GM19351 (cell line): ENCODE data around the gene MICAL3.
A peak's percentile ranks its signal among the peaks of the same experiment; 100 is the strongest.

Experiments used
- ATAC-seq: cut with Tn5 transposase; IDR thresholded peaks from one replicate; pipeline ENCODE4 v1.9.1; 2021; ENCODE audit warnings: mild to moderate bottlenecking, moderate library complexity; ENCODE audit not compliant: unreplicated experiment

The MICAL3 gene

DNA sequence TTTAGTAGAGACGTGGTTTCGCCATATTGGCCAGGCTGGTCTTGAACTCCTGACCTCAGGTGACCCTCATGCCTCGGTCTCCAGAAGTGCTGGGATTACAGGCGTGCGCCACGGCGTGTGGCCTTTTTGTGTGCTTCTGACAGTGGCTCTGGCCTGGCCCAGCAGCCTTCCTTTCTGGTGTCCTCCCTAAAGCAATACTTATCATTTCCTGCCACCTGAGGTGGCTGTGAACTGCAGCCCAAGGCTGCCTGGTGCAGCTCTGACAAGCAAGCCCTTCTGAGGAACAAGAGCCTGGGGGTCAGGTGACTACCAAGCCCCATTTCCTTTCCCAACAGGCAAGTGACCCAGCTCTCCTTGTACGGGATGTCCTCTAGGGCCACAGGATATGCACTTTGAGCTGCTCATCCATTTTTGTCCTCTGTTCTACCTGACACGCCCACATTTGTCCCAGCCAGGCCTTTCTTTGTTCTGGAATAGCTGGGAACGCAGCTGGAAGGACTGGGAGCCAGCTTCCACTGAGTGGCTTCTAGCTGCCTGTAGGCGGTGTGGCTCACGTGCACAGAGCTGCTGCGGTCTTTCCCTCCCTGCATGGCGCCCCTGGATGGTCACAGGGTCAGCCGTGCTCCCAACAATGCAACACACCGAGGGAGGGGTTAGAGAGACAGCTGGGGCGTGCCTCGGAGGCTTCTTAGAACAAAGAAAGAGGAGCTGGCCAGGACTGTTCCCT, 237.8 kb downstream of the MICAL3 start:
- ATAC-seq, result no peak

DNA sequence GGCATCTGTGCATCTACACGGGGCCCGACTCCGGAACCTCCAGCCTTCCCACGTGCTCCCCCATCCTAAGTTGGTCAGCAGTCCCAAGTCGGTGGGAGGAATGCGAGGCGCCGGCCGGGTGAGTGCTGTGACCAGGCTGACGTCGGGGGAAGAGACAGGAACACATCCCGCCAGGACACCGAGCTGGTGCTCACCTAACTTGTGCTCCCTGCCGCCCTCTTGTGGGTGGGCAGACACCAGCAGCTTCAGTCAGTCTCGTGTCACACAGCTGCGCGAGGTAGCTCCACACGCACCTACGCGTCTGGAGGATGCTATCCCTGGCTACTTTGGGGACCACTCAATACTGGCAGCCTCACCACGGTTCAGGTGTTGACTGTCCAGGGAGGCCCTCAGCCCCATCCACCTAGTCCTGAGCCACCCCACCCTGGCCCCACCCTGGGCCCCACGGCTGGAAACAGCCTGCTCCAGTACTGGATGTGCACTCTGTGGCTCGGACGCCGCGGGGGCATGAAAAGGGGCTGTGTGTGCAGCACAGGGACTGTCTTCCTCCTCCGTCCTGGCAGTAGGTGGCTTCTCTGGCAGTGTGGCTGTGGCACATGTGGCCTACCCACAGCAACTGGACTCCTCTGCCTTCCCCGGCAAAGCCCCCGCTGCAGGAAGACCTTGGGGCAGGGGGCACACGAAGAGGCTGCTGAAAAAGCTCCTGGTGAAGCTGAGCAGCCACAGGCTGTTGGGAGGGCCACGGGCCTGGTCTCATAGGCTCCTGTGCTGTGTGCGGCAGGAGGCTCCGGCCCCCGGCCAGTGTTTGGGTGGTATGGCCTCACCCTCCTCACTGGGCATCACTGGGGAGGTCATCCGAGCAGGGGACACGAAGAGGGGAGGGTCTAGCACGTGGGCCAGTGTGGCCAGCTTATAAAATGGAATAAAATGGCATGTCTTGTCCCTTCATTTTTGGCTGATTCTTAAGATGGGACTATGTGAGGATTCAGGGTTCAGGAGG, 238.9 kb downstream of the MICAL3 start:
- no peak for ATAC-seq

DNA sequence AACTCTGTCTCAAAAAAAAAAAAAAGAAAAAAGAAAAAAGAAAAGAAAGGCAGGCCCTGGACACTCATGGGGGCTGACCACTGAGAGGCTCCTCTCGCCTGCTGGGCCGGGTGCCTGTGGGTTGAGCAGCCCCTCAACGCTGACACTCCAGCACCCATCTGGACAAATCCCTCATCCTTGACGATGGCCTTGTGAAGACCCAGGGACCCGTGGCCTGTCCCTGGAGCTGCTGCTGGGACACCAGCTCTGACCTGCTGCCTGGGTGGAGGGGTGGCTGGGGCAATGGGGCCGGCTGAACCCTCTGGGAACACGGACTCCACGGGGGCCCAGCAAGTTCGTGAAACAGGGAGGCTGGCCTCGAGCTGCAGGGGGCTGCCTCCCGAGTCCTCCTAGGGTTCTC, 239.6 kb downstream of the MICAL3 start:
- no peak for ATAC-seq

DNA sequence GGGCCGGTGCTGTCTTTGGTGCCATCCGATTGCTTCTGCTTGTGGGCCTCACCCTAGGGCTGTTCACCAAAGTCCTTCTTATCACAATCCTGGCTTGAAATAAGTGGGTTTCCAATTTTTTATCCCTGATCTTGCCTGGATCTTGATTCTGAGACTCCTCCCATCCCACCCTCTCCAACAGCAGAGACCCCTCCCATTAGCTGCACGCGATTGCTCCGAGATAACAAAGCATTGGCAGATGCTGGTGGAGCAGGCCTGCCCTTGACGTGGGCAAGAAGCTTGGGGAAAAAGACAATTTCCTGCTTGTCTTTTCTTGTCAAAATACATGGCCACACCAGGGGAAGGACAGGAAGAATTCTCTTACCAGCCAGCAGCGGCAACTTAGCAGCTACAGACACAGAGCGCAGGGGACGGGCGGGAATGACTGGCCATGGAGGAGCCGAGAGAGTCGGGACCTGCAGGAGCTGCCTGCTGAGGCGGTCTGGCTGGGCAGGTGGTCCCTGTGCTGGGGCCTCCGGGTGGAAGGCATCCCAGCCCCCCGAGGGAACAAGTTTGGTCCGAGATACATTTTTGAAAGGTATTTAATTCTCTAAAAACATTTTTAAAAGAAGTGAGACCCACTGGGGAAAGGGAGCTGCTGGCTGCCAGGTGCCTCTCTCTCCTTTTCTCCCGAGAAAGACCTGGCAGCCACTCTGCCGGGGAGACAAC, 240.4 kb downstream of the MICAL3 start:
- ATAC-seq, result no peak

- no peak for ATAC-seq
These were observed 241.0 kb downstream of the MICAL3 start for GRCh38 chr22:17783312-17783711.

GRCh38 chr22:17782621-17783020, 241.7 kb downstream of the MICAL3 start:
- no peak for ATAC-seq

- no peak for ATAC-seq
These were observed 242.2 kb downstream of the MICAL3 start for GRCh38 chr22:17782158-17782557.

GRCh38 chr22:17781319-17782031, 242.9 kb downstream of the MICAL3 start:
- no peak for ATAC-seq

GRCh38 chr22:17780741-17781318, 243.5 kb downstream of the MICAL3 start:
- no peak for ATAC-seq

DNA sequence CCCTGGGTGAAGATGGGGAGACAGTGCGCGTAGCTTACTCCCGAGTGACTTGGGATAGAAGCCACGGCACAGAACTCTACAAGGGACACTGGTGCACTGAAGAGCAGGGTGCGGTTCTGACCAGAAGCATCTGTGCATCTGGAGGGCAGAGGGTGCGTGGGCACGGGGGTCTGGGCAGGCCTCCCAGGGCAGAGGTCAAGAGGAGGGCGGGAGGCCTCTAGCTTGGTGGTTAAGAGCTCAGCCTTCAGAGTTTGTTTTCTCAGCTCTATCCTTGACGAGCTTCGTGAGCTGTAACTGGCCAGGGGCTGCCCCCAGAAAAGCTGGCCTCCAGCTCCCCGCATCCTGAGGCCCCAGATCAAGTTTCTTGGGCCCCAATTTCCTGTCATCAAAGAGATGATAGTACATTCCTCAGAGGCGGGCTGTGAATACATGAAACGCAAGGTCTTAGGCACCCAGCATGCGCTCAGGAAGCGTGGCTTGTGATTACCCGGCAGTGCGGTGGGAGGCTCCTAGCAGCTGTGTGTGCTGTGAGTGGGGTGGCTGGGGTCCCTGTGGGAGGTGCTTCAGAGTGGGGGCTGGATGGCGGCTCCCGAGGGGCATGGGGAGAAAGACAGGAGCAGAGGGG, 244.1 kb downstream of the MICAL3 start:
- no peak for ATAC-seq

DNA sequence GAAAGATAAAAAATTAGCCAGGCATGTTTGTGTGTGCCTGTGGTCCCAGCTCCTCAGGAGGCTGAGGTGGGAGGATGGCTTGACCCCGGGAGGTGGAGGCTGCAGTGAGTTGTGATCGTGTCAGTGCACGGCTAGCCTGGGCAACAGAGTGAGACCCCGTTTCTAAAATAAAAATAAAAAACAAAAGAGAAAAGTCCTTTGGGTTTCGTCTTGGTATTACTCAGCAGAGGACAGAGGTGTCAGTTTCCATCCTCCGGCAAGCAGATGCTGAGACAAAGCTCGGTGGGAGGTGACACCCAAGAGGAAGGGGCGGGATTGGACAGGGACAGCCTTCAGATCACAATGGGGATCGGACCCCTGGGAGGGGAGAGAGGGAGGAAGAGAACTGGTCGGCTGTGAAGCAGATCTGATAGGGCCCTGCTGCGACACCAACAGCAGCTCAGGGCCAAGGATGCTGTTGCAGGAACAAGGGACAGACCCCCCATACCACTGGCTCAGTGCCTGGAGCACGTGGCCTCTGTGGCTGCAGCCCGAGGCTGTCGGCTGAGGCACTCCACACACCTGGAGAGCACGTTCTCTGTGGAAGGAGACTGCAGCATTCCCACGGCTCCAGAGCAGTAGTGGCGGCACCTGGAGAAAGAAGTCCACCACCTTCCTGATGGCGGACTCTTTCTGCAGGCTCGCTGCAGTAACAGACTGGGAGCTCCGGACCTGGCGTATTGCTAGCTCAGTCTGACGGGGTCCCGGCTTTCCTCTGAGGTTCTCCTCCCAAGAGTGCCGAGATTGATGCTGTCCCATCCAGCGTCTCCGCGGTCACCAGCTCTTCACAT, 244.9 kb downstream of the MICAL3 start:
- ATAC-seq, result peak; percentile 47

DNA sequence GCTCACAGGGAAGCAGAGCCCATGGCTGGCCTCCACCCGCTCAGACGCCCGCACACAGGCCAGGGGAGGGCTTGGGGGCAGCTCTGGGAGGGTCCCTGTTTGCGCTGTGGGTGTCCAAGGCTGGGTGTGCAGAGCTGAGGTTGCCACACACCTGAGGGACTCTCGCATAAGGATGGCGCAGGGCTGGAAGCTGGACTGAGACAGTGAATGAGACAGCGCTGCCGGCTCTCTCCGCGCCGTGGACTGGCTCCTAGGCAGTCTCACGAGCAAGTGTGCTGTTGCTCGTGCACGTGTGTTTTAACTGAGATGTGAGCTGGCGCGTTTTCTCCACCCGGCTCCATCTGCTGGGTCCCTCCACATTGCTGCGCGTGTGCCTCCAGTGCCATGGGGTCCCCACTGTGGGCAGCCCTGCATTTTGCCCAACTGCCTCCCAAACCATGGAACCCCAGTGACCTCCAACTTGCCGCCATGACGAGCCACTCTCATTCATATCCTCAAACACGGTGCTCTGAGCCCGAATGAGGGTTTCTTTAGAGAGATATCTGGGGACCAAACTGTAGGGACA, 245.9 kb downstream of the MICAL3 start:
- no peak for ATAC-seq

DNA sequence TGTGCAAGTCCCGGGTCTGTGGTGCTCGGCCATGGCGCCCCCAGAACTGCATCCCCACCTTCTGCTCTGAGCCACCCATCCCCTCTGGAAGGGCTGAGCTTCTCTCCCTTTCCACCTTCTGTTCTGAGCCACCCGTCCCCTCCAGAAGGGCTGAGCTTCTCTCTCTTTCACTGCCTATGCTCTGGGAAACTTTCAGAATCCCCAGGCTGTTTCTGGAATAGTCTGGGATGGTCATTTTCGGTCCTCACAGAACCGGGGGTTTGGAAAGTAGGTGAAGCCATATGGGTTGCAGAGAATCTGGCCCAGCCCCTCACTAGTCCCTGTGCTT, 246.7 kb downstream of the MICAL3 start:
- ATAC-seq, result no peak

DNA sequence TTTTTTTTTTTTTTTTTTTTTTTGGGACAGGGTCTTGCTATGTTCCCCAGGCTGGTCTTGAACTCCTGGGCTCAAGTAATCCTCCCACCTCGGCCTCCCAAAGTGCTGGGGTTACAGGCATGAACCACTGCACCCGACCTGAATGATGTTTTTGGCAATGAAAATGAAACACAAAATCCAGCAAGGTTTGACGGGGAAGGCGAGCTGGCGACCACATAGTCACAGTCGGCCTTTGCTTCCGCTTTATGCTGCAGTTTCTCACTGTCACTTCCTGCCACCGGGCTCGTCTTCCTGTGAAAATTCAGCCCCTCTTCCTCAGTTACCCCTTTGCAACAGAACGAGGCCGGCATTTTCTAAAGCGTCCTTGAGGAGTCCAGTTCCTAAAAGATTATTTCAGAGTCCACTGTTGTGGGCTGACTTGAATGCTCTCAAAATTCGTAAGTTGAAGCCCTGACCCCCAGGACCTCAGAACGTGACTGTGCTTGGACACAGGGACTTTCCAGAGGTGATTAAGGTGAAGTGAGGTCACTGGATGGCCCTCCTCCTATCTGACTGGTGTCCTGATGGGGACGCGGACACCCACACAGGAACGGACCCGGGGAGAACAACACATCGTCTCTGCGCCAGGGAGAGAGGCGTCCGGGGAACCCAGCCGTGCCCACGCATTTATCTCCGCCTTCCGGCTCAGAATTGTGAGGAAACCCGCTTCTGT, 247.2 kb downstream of the MICAL3 start:
- no peak for ATAC-seq

GRCh38 chr22:17775781-17776465, 248.4 kb downstream of the MICAL3 start:
- ATAC-seq, result no peak

DNA sequence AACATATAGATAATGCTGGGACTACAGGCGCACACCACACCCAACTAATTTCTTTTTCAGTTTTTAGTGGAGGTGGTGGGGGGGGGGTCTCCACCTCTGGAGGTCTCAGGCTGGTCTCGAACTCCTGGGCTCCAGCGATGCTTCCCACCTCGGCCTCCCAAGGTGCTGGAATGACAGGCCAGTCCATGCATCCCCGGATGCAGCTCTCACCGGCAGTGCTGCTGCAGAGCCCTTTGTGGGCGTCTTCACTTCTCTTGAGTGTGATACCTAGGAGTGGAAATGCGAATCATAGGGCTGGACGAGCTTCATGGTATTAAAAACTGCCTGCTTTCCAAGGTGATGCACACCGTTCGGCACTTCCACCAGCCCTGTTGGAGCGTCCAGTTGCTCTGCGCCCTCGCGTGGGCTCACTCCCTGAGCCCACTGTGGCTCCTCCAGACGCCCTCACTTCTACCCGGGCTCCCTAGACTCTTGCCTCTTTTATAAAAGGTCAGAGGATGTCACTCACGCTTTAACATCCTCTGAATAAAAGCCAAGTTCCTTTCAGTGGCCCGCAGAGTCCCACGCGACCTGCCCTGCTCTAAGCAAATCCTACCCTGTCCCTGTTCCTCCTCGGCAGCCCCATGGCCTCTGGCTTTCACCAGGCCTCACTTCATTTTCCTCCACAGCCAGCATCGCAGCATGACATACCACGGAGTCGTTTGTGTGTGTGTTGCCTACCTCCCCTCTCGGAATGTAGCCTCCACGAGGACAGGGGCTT, 249.3 kb downstream of the MICAL3 start:
- ATAC-seq, result no peak
